Fibroblast of peridontal ligament (primary cell): Measurements from ENCODE around the gene ZBED3.
A peak's percentile ranks its signal among the peaks of the same experiment; 100 is the strongest.
"Not testable (repeated sequence)": the region's sequence is repeated elsewhere in the genome, so short reads cannot be mapped to it uniquely, and the experiment has no call there.

Experiments
- DNase-seq: peaks from one replicate; pipeline ENCODE4 v3.0.0-alpha.2; 2010; ENCODE audit errors: extremely low read depth

ZBED3 gene

GRCh38 chr5:77086689-77087483 lies at the start of gene ZBED3:
ZBED3 (minus strand) TSS chr5:77087285; CDS start chr5:77077878, 9,407 bp downstream.
- peak; percentile 87 for DNase-seq

DNA sequence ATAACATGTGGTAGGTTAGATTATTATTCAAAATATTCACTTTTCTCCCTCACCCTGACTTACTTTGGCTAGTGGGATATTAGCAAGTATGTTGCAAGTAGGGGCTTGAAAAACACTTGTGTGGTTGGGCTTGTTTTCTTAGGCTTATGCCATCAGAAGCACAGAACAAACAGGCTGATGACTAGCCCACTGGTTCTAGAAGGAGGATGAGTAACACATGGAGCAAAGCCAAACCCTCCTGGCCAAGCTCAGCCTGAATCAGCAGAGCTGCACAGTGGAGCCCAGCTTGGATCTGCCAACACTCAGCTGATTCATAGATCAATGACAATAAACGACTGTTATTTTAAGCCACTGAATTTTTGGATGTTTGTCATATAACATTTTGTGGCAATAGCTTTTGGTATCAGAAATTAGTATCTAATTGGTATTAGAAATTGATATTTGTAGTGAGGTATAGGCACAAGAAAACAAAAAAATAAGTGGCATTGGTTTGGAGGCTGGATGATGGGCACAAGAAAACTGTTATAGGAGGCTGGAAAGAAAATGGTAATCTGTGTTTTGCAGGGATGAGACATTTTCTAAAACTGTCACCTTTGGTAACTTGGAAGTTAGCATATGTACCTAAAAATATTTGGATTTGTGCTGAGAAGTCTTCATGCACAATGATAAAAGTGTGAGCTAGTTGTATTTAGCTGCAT lies 46.1 kb upstream of the ZBED3 start:
- peak; percentile 98 for DNase-seq

DNA sequence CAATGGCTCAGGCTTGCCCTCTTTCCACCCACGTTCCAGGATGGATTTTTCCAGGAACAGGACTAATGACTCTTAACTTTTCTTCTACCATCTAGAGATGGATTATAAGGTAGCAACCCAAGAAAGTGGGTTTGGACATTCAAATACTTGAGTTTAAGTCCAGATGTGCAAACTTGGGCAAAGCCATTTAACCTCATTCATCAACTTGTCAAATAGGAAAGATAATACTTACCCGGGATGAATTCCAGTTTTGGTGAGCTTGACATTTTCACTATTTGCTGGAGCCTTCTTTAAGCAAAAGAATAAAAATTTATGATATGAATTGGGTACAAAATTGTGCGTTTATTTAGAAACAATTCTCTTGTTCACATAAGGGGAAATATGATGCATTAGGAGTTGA lies 44.3 kb upstream of the ZBED3 start:
- no peak for DNase-seq

GRCh38 chr5:77129391-77129990 lies 42.4 kb upstream of the ZBED3 start:
- DNase-seq: peak; percentile 14

DNA sequence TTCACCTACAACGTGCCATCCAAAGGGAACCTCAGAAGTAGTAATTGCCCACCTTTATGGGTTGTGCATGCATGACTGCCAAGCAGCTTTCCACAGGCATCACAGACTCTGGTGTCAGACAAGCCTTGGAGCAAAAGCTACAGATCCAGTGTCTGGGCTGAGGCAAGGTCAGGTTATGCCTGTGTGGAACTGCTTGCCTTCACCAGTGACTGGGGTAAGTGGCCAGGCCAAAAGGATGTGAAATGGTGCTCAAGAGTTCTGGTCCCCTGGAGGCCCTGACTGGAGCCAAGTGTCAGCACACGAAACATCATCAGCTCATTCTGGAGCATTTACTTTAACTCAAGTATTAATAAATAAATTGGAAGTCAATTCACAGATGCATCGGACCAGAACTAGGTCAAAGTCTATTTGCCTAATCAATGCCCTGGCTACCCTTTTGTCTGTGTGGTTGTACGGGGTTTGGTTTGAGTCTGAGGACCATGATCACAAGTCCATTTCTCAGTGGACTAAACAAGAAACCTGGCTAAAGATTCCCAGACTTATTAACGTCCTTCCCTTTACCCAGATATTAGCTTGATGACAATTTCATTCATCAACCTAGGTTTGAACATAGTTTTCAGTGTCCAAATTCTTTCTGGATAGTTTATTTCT lies 41.5 kb upstream of the ZBED3 start:
- no peak for DNase-seq

GRCh38 chr5:77123057-77123456 lies 36.0 kb upstream of the ZBED3 start:
- DNase-seq: no peak

GRCh38 chr5:77120706-77121105 lies 33.6 kb upstream of the ZBED3 start:
- DNase-seq: no peak

DNA sequence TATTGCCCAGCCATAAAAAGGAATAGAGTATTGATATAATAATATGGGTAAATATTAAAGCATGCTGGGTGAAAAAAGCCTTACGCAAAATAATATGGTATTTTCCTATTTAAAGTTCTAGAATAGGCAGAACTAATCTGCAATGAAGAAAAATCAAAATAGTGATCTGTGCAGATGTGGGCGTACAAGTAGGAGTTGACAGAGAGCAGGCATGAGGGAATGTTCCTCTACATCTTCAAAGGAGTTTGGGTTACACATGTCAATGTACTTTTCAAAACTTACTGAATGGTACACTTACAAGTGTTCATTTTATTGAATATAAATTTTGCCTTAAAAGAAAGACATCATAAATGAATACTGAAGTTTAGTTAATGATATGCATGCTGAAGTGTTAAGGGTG lies 33.0 kb upstream of the ZBED3 start:
- no peak for DNase-seq

GRCh38 chr5:77117161-77117560 lies 30.1 kb upstream of the ZBED3 start:
- no peak for DNase-seq

GRCh38 chr5:77107035-77107434 lies 19.9 kb upstream of the ZBED3 start:
- DNase-seq: not testable (repeated sequence)

DNA sequence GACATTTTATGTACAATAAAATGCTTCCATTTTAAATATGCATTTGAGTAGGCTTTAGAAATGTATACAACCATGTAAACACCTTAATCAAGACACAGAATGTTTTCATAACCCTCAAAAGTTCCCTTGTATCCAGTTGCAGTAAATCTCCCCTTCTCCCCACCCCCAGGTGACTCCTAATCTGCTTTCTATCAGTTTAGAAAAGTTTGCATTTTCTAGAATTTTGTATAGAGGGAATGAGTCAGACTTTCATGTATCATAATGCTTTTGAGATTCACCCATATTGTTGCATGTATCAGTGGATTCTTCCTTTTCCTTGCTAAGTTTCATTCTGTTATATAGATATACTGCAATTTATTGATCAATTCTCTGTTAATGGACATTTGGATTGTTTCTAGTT lies 17.7 kb upstream of the ZBED3 start:
- DNase-seq: no peak

DNA sequence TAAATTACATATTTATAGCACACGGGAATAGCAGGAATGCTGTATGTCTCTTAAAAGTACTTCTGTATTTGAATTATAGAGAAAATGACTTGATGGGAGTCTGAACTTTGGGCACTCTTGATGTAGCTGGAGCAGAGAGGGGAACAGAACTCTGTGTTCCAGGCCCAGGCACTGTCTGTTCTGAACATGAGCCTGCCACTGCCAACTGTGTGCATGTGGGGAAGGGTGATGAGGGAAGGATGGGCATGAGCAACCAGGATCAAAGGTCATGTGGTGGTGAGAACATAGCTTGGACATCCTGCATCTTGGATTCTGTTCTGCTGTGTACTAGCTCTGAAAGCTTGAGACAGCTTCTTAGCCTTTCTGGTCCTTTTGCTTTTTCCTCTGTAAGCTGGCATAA lies 16.4 kb upstream of the ZBED3 start:
- DNase-seq: no peak

- no peak for DNase-seq
These were observed 15.5 kb upstream of the ZBED3 start for GRCh38 chr5:77102549-77102948.

DNA sequence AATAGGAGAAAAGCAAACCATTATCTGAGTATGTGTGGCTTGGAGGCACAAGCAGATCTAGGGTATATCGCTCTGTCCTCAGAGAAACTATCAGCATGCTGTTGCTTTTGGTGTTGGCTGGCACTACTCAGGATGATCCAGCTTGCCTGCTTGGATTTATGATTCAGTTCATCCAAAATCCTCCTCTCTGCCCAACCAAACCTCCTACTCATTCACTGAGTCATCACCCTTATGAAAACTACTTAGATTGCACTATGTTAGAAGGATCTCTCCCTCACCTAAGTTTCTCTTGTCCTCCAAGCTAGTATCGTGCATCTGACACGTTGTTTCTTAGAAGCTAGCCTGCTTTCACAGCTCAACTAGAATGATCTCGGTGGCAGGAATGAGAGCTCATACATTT lies 14.2 kb upstream of the ZBED3 start:
- peak; percentile 66 for DNase-seq

DNA sequence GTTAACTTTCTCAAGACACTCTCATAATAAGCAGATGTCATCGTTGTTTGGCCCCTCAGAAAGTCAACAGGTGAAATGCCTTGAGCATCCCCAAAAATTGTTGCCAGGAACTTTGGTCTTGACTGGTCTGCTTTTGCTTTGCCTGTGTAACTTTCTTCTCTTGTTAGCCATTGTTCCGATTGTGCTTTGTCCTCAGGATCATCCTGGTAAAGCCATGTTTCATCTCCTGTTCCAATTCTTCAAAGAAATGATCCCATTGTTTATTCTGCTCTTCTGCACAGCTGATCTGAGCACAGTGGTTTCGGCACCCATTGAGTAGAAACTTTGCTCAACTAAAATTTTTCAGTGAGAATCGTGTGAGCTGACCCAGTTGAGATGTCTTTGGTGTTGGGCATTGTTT lies 8.1 kb upstream of the ZBED3 start:
- DNase-seq: no peak

DNA sequence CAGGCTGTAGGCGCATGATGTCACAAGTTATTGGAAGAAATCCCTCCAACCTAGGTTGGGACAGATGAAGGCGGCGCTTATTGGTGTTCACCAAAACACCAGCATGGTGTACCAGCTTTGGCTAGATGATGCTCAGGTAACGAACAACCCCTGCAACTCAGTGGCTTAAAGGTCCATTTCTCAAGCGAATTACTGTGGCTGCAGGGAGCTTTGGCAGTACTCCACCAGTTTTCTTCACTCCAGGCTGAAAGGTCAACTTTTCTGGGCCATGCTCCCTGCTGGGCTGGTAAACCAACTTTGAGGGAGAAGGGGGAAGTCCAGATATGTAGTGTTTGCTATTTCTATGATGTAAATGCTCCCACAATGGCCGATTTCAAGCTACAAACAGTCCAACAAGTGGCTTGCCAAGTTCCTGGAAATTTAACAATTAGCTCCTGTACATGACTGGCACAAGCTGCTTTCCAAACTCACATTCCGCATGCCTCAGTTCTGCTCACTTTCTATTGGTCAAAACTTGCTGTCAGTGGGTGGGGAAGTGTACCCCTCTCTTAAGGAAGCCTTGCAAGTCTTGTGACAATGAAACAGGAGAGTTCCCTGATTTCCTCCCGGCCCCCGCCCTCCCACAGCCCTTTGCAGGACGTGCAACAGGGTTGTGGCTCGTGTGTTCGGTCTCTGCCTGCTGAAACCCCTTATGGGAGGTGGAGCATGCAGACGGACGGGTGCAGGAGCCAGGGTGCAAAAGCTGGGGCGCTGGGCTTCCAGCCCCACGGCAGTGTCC lies 588 bp upstream of the ZBED3 start:
- peak; percentile 70 for DNase-seq

DNA sequence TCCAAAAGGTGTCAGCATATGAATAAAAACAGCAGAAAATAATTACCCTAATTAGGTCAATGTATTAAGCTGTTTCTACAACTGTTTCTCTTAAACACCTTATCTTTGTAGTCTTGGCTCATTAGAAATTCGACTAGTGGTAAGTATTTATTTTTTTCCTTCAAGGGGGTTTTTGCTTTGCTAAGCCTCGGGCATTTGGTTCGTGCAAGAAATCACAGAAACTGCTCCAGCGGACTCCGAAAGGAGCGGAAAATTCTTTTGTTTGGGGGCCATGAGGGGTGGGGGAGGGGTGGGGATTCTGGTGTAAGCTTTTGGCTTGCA lies 757 bp downstream of the ZBED3 start:
- DNase-seq: no peak

- DNase-seq: no peak
These were observed 4.0 kb downstream of the ZBED3 start for GRCh38 chr5:77083088-77083487.

GRCh38 chr5:77082280-77082679 lies 4.8 kb downstream of the ZBED3 start:
- no peak for DNase-seq

DNA sequence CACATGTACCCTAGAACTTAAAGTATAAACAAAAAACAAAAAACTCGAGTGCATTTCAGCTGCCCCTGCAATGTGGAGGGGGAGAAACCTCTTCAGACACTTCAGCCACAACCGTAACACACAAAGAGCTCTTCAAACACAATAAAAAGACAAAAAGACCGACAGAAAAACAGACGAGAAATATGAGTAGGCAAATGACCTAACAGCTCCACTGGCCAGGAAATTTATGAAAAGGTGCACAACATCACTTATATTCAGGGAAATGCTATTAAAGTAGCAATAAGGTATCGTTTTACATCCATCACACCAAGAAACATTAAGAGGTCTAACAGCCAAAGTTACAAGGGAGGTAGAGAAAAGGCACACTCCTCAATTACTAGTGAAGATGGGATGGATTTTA lies 6.2 kb downstream of the ZBED3 start:
- DNase-seq: no peak

DNA sequence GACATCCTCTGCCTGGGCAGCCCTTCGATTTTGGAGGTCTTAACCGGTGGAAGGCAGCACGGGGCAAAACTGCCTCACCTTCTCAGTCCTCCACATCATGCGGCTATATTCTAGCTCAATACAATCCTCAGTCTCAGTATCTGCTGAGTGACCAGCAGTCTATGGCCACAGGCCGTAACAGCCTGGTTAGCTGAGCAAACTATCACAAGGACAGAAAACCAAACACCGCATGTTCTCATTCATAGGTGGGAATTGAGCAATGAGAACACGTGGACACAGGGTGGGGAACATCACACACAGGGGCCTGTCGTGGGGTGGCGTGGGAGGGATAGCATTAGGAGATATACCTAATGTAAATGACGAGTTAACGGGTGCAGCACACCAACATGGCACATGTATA lies 6.6 kb downstream of the ZBED3 start:
- not testable (repeated sequence) for DNase-seq

GRCh38 chr5:77077829-77078176 lies 9.3 kb downstream of the ZBED3 start:
- DNase-seq: no peak
